HG03565 (cell line): ENCODE data around the gene CDKAL1.
A peak's percentile ranks its signal among the peaks of the same experiment; 100 is the strongest.
"Not testable (repeated sequence)": the region's sequence is repeated elsewhere in the genome, so short reads cannot be mapped to it uniquely, and the experiment has no call there.

Experiments used
- ATAC-seq: cut with Tn5 transposase; IDR thresholded peaks from one replicate; pipeline ENCODE4 v1.9.1; 2021; ENCODE audit warnings: mild to moderate bottlenecking, moderate library complexity; ENCODE audit not compliant: unreplicated experiment

Gene CDKAL1

GRCh38 chr6:20706238-20706938 lies 172.1 kb downstream of the CDKAL1 start:
- no peak for ATAC-seq

- ATAC-seq = no peak
Measured at GRCh38 chr6:20706939-20707485, 172.8 kb downstream of the CDKAL1 start.

- ATAC-seq = no peak
Measured at GRCh38 chr6:20707870-20708269, 173.6 kb downstream of the CDKAL1 start.

- ATAC-seq = peak; percentile 38
Measured at GRCh38 chr6:20708367-20709124, 174.3 kb downstream of the CDKAL1 start.

- no peak for ATAC-seq
Measured at GRCh38 chr6:20709451-20709850, 175.2 kb downstream of the CDKAL1 start.

GRCh38 chr6:20710341-20710740 lies 176.1 kb downstream of the CDKAL1 start:
- ATAC-seq = no peak

GRCh38 chr6:20711518-20711917 lies 177.3 kb downstream of the CDKAL1 start:
- ATAC-seq = no peak

GRCh38 chr6:20712011-20712410 lies 177.8 kb downstream of the CDKAL1 start:
- no peak for ATAC-seq

GRCh38 chr6:20715135-20715806 lies 181.0 kb downstream of the CDKAL1 start:
- no peak for ATAC-seq

- ATAC-seq = peak; percentile 79
Measured at GRCh38 chr6:20716865-20717264, 182.6 kb downstream of the CDKAL1 start.

GRCh38 chr6:20717743-20718142 lies 183.5 kb downstream of the CDKAL1 start:
- ATAC-seq = no peak

- no peak for ATAC-seq
Measured at GRCh38 chr6:20718705-20719653, 184.7 kb downstream of the CDKAL1 start.

- no peak for ATAC-seq
Measured at GRCh38 chr6:20719980-20720379, 185.7 kb downstream of the CDKAL1 start.

GRCh38 chr6:20721121-20721520 lies 186.9 kb downstream of the CDKAL1 start:
- ATAC-seq = not testable (repeated sequence)

- ATAC-seq = peak; percentile 46
Measured at GRCh38 chr6:20722455-20722854, 188.2 kb downstream of the CDKAL1 start.

GRCh38 chr6:20723236-20723635 lies 189.0 kb downstream of the CDKAL1 start:
- no peak for ATAC-seq

GRCh38 chr6:20724443-20725190 lies 190.4 kb downstream of the CDKAL1 start:
- no peak for ATAC-seq

GRCh38 chr6:20725235-20725634 lies 191.0 kb downstream of the CDKAL1 start:
- not testable (repeated sequence) for ATAC-seq

- no peak for ATAC-seq
Measured at GRCh38 chr6:20729086-20729485, 194.8 kb downstream of the CDKAL1 start.

- ATAC-seq = not testable (repeated sequence)
Measured at GRCh38 chr6:20732362-20732761, 198.1 kb downstream of the CDKAL1 start.
